ENCODE data around the gene KRT71. TPM values are rescaled to one million over a fixed set of nuclear protein-coding genes. Genes with fewer than 3 reads are reported as not detected.

KRT71 gene
- polyA plus RNA-seq, 1 experiment: not detected

DNA sequence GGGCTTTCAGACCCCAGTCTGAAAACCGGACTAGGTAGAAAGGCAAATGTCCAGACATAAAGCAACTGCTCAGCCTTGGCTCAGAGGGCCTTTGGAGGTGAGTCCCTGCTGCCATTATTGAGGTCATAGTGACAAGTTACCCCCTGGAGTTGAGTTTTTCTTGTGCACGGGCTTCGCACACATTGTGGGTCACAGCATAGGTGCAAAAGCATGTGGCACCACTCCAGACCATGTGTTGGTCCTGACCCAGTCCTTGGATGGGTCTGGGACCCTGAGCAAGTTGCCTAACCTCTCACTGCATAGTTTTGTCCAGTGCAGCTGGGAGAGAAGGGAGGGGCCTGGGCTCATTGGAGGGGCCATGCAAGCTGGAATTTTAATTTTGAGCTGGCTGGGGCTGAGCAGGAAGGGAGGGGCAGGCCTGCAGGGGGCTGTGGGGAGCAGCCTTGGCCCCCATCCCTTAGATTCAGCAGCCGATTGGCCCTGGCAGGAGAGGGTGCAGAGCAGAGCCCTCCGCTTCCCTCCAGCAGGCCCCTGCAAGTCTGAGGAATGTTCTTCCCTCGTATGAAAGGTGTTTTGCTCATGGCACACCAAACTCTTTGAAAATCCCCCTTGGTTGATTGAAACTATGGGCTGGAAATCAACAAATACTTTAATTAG lies 28.6 kb downstream of the KRT71 start:
- Histone ChIP-seq H3K27me3 (ENCODE audit: control insufficient read depth, insufficient read depth, low read length) (peaks cover 20% of the 10 kb centered on the region), H3K4me3 (ENCODE audit: low read depth, low read length) (no peak overlapping the region), H3K36me3 (ENCODE audit: control insufficient read depth, insufficient read depth, low read length) (no peaks in the 10 kb centered on the region)
- TF ChIP-seq, protein P1, sequence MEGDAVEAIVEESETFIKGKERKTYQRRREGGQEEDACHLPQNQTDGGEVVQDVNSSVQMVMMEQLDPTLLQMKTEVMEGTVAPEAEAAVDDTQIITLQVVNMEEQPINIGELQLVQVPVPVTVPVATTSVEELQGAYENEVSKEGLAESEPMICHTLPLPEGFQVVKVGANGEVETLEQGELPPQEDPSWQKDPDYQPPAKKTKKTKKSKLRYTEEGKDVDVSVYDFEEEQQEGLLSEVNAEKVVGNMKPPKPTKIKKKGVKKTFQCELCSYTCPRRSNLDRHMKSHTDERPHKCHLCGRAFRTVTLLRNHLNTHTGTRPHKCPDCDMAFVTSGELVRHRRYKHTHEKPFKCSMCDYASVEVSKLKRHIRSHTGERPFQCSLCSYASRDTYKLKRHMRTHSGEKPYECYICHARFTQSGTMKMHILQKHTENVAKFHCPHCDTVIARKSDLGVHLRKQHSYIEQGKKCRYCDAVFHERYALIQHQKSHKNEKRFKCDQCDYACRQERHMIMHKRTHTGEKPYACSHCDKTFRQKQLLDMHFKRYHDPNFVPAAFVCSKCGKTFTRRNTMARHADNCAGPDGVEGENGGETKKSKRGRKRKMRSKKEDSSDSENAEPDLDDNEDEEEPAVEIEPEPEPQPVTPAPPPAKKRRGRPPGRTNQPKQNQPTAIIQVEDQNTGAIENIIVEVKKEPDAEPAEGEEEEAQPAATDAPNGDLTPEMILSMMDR (IDR thresholded peaks at IDR 0.05; ENCODE audit: insufficient read depth, low read depth, low read length): no peak
- ChIA-PET CTCF (interaction anchor here (1.1 kb wide), 1 partner anchor 356 kb away, joined by 3 read pairs; no protein-coding TSS in a partner anchor), POLR2A (no interaction called here)
- no peak for DNase-seq (ENCODE audit: low read depth)

DNA sequence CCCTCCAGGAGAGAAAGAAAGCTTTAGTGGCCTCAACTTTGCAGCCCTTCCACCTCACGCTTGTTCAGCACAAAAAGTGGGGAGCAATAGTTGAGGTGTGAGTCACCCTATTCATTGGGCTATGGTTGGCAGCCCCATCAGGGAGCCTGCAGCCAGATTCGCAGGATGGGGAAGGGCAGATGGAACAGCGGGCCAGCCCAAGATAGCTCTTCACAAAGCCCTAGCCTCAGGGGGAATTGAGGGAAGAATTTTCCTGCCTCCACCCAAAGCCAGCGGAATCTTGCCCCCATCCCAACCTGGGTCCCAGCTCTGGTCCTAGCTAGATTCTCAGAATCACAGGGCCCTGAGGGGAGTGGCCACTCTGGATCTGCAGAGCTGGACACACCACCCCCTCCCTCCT lies 29.1 kb downstream of the KRT71 start:
- CTCF ChIA-PET: interaction anchor here (1.1 kb wide), 1 partner anchor 356 kb away, joined by 3 read pairs; no protein-coding TSS in a partner anchor
- POLR2A ChIA-PET: no interaction called here
- Histone ChIP-seq H3K36me3 (ENCODE audit: control insufficient read depth, insufficient read depth, low read length) (no peaks in the 10 kb centered on the region), H3K27me3 (ENCODE audit: control insufficient read depth, insufficient read depth, low read length) (peaks cover 22% of the 10 kb centered on the region), H3K4me3 (ENCODE audit: low read depth, low read length) (no peak overlapping the region)
- TF ChIP-seq, protein P1 (IDR thresholded peaks at IDR 0.05; ENCODE audit: insufficient read depth, low read depth, low read length): no peak
- DNase-seq (ENCODE audit: low read depth): no peak

DNA sequence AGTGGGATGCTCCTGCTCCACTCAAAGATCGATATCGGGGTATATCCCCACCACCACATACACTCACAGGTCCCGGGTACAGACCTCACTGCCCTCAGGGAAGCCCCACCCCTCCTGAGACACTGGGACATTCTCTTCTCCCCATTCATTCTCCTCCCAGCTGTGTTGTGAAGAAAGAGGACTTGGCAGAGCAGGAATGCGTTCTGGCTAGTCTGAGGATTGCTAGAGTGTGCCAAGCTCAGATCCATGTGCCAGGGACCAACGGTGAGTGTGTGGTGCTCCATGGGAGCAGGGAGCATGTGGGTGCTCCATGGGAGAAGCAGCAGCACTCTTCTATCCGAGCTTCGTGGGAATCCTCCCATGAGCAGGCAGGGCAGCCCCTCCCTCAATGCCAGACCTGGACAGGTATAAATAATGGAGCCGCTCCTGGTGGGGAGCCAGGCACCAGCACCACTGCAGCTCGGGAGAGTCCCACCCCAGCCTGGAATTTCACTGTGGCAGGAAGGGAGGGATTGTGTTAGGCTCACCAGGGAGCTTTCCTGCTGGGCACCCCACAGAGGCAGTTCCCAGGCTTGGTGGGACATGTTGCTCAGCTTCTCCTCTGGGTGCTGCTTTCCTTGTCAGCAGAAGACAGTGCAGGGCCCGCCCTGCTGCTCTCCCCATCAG lies 30.5 kb downstream of the KRT71 start:
- POLR2A ChIA-PET: no interaction called here
- Histone ChIP-seq H3K36me3 (ENCODE audit: control insufficient read depth, insufficient read depth, low read length) (no peaks in the 10 kb centered on the region), H3K4me3 (ENCODE audit: low read depth, low read length) (no peak overlapping the region), H3K27me3 (ENCODE audit: control insufficient read depth, insufficient read depth, low read length) (peaks cover 22% of the 10 kb centered on the region)
- no peak for DNase-seq (ENCODE audit: low read depth)
- CTCF ChIA-PET: interaction anchor here (0.8 to 1.8 kb wide), 6 partner anchors 17 to 379 kb away, joined by 3 to 5 read pairs (median 3); no protein-coding TSS in a partner anchor
- TF ChIP-seq, protein P1 (IDR thresholded peaks at IDR 0.05; ENCODE audit: insufficient read depth, low read depth, low read length): no peak

DNA sequence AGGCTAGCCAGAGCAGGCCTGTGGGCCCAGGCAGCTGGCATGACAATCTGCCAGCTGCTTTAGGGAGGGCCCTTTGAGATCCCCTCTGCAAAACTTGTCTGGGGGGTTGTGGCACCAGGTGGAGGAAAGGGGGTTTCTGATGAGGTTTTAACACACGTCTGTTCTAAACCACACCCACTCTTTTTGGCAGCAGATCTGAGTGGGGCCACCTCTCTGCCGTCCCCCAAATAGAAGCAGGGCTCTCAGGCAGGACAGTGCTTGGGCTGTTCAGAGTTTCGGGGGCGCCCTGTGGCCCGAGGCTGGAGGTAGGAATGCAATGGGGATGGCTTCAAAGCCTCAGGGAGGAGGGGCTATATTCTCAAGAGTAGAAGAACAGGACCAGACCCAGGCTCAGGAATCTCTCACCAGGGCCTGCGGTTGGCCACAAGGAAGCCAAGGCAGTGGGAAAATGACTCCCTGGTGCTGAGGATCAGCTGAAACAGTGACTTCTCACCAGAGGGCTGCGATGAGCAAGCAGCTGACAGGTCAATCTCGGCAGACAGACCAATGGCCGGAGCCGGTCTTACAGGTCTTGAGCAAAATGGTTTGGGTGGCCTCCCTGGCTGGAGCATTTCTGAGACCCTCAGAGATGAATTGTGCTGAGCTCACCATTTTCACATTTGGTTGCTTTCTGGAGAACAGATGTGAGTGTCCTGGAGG lies 31.2 kb downstream of the KRT71 start:
- TF ChIP-seq, protein P1 (IDR thresholded peaks at IDR 0.05; ENCODE audit: insufficient read depth, low read depth, low read length): no peak
- no peak overlapping the region for H3K4me3 ChIP-seq (ENCODE audit: low read depth, low read length)
- H3K27me3 ChIP-seq (ENCODE audit: control insufficient read depth, insufficient read depth, low read length): peaks cover 22% of the 10 kb centered on the region
- ChIA-PET CTCF (interaction anchor here (0.9 to 1.8 kb wide), 6 partner anchors 11 to 363 kb away, joined by 3 to 5 read pairs (median 3); no protein-coding TSS in a partner anchor), POLR2A (no interaction called here)
- H3K36me3 ChIP-seq (ENCODE audit: control insufficient read depth, insufficient read depth, low read length): no peaks in the 10 kb centered on the region
- DNase-seq (ENCODE audit: low read depth): no peak

DNA sequence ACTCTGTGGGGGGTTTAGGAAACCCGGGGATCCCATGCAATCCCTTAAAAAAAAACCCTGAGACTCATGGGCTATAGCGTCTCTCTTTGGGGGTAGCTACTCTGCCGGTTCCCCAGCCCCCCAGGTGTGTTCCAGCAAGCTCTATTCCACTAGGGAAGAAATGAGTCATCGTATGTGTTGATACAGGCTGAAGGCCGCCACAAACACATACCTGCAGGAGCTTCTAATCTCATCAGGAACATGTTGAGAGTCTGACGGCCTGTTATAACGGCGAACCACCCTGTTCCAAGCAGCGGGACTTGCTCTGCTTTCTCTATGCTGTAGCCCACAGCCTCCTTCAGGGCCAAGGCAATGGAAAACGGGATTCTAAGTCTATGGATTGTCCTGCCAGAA lies 31.8 kb downstream of the KRT71 start:
- ChIA-PET POLR2A (no interaction called here), CTCF (interaction anchor here (1.3 to 1.8 kb wide), 2 partner anchors 11 to 125 kb away, joined by 4 to 5 read pairs; no protein-coding TSS in a partner anchor)
- no peak overlapping the region for H3K4me3 ChIP-seq (ENCODE audit: low read depth, low read length)
- H3K27me3 ChIP-seq (ENCODE audit: control insufficient read depth, insufficient read depth, low read length): peaks cover 24% of the 10 kb centered on the region
- DNase-seq (ENCODE audit: low read depth): no peak
- H3K36me3 ChIP-seq (ENCODE audit: control insufficient read depth, insufficient read depth, low read length): no peaks in the 10 kb centered on the region
- TF ChIP-seq, protein P1 (IDR thresholded peaks at IDR 0.05; ENCODE audit: insufficient read depth, low read depth, low read length): no peak

Measured in BJ (cell line).